ENCODE results near the gene GRK5.

GRK5 gene

GRCh38 chr10:119378737-119379067, 171.3 kb downstream of the GRK5 start:
- DNase-seq (ENCODE audit: low read depth): no peak

GRCh38 chr10:119379466-119380071, 172.2 kb downstream of the GRK5 start:
- no peak for DNase-seq (ENCODE audit: low read depth)

GRCh38 chr10:119383174-119383856, 175.9 kb downstream of the GRK5 start:
- DNase-seq (ENCODE audit: low read depth): no peak

DNA sequence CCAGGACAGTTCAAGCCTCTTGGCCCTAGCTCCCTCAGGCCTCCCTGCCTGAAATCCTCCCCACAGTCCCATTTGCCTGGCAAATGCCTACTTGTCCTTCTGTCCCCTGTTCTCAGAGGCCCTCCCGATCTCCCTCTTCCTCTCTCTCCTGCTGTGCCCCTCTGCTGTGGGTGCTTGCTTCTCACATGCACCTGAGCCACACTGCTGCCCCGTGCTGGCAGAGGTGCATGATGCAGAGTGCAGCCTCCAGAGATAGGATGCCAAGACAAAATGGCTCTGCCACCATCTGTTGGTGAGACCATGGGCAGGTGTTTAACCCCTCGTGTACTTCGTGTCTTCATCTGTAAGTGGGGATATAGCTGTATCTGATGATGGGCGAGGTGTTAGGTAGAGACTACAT, 176.8 kb downstream of the GRK5 start:
- DNase-seq (ENCODE audit: low read depth): no peak

- DNase-seq (ENCODE audit: low read depth): no peak
Measured at GRCh38 chr10:119386666-119387065, 179.3 kb downstream of the GRK5 start.

GRCh38 chr10:119388849-119389345, 181.5 kb downstream of the GRK5 start:
- no peak for DNase-seq (ENCODE audit: low read depth)

GRCh38 chr10:119391440-119392251, 184.3 kb downstream of the GRK5 start:
- no peak for DNase-seq (ENCODE audit: low read depth)

GRCh38 chr10:119393019-119393418, 185.6 kb downstream of the GRK5 start:
- DNase-seq (ENCODE audit: low read depth): no peak

DNA sequence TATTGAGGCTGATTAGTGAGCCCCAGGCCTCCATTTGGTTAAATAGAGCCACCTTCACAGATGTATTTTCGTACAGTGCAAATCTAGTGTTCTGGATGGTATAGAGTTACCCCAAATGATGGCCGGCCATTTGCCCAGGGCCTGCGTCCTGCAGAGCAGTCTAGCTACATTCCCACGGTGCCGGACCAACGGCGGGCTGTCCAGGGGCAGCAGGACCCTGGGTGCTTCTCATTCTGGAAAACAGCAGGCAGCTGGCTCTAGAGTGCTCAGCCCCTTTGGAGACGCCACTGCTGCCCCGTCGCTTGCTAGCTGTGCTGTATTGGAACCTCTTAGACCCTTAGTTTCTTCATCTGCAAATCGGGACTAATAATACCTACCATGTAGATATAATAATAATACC, 186.1 kb downstream of the GRK5 start:
- no peak for DNase-seq (ENCODE audit: low read depth)

GRCh38 chr10:119393845-119394244, 186.5 kb downstream of the GRK5 start:
- no peak for DNase-seq (ENCODE audit: low read depth)

GRCh38 chr10:119394657-119395279, 187.4 kb downstream of the GRK5 start:
- DNase-seq (ENCODE audit: low read depth): no peak

DNA sequence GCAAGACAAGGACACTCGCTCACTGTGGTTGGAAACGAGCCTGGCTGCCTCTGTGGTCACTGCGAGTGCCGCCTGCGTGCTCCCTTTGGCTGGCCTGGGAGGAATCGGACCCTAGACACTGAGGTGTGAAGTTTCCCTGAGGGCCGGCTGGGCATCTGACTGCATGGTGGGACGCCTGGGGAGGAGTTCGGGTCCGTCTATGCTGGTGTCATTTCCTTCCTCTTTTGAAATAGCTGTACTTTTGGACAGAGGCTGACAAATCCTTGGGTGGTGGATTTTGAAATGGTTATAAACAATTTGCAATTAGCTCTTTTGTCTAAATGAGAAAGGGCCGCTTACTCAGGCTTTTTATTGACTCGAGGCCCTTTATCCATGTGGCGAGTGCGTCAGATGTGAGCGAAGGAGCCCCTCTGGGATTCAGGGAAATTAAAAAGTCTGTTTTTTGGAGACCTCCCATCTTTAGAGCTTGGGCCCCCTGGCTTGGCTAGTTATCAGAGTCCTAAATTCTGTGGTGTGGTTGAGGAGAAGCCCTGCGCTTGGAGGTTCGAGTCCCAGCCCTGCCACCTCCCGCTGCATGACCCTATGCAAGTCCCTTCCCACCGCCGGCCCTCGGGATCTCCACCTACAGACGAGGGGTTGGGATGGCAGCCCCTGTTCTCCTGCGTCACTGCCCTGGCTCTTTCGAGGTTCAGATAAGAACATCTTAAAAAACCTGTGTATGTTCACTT, 188.1 kb downstream of the GRK5 start:
- no peak for DNase-seq (ENCODE audit: low read depth)

GRCh38 chr10:119396008-119396708, 188.8 kb downstream of the GRK5 start:
- no peak for DNase-seq (ENCODE audit: low read depth)

- DNase-seq (ENCODE audit: low read depth): no peak
Measured at GRCh38 chr10:119396709-119397071, 189.3 kb downstream of the GRK5 start.

- no peak for DNase-seq (ENCODE audit: low read depth)
Measured at GRCh38 chr10:119397416-119397815, 190.0 kb downstream of the GRK5 start.

- no peak for DNase-seq (ENCODE audit: low read depth)
Measured at GRCh38 chr10:119398996-119399395, 191.6 kb downstream of the GRK5 start.

GRCh38 chr10:119399466-119399865, 192.1 kb downstream of the GRK5 start:
- DNase-seq (ENCODE audit: low read depth): no peak

DNA sequence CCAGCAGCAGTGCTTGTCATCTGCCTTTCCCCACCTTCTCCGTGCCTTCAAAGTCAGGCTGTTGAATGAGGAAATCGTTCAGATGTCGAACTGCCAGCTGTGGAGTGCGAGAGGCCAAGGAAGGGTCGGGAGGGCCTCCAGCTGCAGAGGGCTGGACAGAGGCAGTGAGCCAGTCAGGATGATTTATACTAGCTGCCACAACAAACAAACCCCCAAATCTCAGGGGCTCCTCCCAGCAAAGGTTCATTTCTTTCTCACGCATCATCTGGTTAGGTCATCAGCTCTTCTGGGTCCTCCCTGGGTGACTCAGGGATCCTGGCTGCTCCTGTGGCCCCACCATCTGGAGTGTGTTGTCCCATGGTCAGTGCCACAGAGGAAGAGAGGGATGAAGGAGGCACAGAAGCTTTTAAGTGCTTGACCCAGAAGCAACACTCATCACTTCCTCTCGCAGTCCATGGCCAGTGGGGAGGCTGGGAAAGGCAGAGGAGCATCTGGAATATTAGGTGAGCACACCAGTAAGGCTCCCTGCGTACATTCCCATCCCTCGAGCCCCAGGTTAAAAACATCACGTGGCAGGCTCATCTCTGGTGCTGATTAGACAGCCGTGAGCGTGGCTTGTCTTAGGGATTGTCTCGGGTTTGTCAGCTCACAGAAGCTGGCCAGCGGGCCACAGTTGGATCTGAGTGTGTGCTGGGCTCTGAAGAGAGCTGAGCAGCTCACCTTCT, 194.5 kb downstream of the GRK5 start:
- no peak for DNase-seq (ENCODE audit: low read depth)

- no peak for DNase-seq (ENCODE audit: low read depth)
Measured at GRCh38 chr10:119403921-119404320, 196.6 kb downstream of the GRK5 start.

- no peak for DNase-seq (ENCODE audit: low read depth)
Measured at GRCh38 chr10:119404719-119405519, 197.5 kb downstream of the GRK5 start.
